CD4-positive, alpha-beta T cell treated with Interferon alpha-2 for 1 hour (primary cell): Measurements from ENCODE around the gene OR2Z1.

Experiments used
- DNase-seq, 2 donors: peaks; one replicate each; pipeline ENCODE4 v3.0.0-alpha.2; 2020 to 2022

OR2Z1 gene, protein sequence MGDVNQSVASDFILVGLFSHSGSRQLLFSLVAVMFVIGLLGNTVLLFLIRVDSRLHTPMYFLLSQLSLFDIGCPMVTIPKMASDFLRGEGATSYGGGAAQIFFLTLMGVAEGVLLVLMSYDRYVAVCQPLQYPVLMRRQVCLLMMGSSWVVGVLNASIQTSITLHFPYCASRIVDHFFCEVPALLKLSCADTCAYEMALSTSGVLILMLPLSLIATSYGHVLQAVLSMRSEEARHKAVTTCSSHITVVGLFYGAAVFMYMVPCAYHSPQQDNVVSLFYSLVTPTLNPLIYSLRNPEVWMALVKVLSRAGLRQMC

DNA sequence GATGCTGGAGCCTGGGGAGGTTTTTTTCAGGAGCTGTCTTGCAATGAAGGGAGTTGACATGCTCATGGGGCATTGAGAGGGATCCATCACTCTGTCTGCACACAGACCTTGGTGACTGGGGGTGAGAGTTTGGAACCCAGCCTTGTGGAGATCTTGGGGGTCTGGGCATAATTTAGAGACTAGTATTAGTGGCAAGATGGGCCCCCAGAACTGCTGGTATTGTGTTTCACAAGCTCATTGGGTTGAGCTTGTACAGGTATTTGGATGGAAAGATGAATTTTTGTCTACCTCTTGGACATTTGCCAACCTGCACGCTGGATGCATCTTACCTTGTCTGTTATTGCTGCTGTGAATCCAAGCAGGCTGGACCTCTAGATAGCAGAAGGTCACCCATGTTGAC lies at the start of gene OR2Z1:
TSS of gene OR2Z1 (plus strand) at position 301 of the 400 bp plus-strand sequence. CDS start 9,395 bp downstream, outside the sequence.
- DNase-seq: no peak

DNA sequence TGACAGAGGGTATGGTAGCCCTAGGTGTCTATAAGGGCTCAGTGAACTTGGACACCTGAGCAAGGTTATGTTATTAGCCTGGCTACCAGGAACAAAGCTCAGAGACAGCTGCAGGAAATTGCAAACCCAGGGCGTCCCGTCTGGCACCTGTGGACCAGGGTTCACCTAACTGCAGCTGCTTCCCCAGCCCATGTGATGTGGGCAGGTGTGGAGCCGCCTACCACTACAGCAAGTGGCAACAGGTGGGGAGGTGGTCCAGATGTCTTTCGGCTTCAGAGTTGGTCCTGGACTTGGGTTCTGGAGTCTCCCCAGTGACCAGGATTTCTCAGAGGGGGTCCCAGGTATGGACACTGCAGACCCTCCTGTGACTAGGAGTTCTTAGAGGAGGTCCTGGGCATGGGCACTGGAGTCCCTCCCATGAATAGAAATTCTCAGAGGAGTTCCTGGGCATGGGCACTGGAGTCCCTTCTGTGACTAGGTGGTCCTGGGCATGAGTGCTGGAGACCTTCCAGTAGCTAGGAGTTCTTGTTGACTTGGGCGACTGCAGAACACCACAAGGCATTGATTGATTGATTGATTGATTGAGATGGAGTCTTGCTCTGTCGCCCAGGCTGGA lies 48.0 kb upstream of the OR2Z1 start:
- DNase-seq: no peak

DNA sequence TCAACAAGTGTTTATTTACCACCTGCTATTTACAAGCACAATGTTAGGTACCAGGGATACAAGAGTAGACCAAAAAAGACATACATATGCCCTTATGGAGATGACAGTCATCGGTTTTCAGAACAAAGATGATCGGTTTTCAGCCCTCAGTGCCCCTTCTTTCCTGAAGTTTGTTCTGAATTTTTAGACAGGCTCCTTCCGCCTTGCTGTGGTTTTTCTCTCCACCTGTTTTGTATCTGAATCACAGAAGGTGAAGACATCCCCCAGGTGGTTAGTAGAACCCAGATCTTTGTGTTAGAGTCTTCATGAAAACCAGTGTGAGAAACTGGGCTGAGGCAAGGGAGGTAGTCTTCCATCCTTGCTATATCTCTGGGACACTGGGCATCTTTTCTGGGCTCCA lies 46.4 kb upstream of the OR2Z1 start:
- no peak for DNase-seq

DNA sequence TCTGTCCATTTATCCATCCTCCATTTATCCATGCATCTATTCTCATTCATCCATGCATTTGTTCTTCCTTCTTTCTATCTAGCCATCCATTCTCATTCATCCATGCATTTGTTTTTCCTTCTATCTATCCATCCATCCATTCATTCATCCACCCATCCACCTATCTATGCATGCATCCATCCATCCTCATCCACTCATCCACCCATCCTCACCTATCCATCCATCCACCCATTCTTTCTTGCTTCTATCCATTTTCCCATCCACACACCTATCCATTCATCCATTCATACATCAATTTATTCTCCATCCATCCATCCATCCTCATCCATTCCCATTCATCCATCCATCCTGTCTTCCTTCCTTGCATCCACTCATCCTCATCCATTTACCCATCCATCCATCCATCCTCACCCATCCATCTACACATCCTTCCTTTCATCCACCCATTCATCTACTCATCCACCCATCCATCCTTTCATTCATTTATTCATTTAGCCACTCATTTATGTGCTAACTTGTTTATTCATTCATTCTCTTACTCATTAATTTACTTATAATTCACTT lies 43.1 kb upstream of the OR2Z1 start:
- DNase-seq: no peak

DNA sequence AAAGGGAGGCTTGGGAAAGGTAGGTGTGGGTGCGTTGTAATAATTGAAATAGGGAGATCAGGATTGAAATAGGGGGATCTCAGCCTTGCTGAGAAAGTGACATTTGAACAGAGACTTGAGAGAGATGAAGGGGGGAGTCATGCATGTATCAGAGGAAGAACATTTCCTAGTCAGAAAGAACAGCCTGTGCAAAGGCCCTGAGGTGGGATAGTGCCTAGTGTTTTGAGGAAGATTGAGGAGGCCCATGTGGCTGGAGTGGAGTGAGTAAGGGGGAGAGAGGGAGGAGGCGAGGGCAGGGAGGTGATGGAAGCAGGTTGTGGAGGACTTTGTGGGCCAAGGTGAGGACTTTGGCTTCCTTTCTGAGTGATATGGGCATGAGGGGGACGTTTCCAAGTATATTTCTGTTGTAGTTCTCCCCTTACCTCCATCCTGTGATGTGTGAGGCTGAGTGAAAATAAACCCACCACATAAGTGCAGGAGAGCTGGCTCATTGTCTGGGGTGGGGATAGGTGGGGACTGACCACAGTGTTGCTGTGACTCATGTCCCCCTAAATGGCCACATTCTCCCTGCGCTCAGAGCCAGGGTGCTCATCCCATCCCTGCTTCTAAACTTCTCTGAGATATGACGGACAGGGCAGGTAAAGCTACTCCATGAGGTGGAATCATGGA lies 40.6 kb upstream of the OR2Z1 start:
- DNase-seq: no peak

DNA sequence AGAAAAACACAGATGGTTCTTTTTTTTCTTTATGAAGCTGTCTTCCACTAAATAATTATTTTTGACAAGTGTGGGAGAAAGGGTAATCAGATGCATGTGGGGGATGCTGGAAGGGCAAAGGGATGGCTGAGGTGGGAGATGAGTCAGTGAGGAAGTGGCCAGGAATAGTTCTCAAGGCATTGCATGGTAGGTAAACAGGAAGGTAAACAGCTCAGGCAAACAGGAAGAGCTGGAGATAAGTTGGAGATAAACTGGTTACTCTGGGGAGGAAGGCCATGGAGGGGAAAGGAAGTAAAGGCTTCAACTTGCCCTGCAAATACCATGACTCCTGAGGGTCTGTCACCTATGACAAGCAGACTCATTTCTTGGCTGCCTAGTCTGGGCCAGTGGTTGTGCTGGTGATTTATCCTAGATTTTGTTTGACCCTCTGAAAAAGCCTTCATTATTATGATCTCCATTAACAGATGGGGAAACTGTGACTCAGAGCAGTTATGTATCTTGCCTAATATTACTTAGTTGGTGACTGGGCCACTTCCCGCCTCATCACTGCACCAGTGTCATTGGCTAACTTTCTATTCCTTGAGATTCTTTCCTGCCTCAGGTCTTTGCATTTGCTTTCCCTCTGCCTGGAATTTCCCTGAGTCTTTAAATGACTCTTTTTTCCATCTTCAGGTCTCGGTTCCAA lies 39.9 kb upstream of the OR2Z1 start:
- DNase-seq: no peak

DNA sequence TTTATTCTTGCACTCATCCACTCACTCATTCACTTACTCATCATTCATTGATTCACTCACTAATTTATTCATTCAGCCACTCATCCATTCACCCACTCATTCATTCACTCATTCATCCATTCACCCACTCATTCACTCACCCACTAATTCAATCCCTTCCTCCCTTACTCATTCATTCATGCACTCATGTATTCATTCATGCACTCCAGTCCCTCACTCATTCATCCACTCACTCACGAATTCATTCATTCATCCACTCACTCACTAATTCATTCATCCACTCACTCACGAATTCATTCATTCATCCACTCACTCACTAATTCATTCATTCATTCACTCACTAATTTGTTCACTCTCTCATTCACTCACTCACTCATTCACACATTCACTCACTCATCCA lies 39.0 kb upstream of the OR2Z1 start:
- DNase-seq: no peak

DNA sequence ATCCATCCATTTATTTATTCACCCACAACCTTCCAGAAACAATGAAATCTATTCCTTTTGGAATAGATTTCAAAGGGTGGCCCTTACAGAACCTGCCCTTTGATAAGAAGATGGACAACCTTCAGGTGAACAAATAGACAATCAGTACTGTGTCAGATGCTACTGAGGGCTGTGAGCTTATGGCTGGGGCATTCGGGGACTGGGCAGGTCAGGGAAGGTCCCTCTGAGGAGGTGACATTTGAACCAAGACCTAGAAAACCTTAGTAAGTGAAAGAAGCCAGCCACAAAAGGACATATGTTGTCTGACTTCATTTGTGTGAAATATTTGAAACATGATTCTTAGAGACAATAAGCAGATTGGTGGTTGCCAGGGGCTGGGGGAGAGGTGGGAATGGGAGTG lies 38.5 kb upstream of the OR2Z1 start:
- DNase-seq: no peak

DNA sequence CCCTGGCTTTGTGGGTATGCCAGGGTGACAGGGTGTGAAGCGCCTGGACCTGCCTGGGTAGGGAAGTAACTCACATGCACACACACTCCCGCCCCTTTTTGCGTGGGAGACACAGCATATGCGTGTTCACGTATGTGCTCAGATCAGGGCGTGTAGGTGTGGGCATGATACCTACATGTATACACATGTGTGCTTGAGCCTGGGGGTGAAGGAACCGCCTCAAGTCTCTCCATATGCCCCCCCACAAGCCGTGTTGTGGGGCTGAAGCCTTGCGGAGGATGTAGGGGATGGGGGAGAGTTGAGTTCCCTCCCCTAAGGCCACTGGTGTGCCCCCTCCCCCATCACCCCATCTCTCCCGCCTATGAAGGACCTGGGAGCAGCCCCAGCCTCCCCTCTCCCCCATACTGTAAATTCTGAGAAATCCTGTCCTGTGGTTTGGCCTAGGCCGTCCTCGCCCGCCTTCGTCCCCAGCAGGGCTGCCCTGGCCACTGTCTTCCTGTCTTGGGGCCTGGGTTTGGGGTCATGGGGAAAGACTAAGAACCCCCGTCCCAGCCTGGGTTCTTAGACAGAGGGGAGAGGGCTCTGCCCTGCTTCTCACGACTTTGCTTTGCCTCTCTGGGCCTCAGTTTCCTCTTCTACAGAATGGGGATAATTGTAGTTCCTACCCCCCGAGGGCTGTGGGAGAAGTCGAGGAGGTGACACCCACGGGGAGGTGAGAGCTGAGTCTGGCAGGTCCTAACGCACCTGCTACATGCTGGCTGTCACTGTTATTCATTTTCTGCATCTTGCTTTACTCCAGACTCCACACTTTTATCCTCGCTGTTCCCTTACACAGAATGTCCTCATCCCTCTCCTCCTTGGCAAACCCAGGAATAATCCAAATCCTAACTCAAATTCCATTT lies 37.2 kb upstream of the OR2Z1 start:
- DNase-seq: no peak

DNA sequence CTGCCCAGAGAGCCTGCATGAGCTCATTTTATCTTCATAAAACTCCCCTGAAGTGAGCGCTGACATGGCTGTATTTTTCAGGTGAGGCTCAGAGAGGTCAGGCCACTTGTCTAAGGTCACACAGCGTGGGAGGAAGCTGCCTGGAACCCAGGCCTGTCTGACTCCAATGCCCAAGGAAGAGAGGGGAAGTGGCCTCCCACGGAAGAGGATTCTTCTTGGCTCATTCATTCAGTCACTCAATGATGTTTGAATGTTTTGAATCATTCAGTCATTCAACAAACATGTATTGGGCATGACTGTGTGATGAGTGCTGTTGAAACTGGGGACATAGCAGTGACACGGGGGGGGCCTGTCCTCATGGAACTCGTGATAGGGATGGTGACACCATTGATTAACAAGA lies 34.9 kb upstream of the OR2Z1 start:
- no peak for DNase-seq

DNA sequence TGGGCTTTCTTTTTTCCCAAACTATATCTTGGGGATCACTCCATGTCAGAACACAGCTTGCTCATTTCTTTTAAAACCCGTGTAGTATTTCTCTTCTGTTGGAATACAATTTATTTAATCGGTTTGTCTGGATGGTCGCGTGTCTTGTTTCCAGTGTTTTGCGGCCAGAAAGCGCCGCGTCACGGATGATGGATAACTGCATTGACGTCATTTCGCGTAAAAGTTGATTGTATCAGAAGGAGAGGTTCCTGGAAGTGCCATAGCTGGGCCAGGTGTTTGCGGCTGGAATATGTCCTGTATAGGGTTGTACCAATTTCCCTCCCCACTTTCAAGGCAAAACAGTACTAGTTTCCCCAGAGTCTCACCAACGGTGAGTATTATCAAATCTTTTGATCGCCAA lies 32.5 kb upstream of the OR2Z1 start:
- DNase-seq: no peak

DNA sequence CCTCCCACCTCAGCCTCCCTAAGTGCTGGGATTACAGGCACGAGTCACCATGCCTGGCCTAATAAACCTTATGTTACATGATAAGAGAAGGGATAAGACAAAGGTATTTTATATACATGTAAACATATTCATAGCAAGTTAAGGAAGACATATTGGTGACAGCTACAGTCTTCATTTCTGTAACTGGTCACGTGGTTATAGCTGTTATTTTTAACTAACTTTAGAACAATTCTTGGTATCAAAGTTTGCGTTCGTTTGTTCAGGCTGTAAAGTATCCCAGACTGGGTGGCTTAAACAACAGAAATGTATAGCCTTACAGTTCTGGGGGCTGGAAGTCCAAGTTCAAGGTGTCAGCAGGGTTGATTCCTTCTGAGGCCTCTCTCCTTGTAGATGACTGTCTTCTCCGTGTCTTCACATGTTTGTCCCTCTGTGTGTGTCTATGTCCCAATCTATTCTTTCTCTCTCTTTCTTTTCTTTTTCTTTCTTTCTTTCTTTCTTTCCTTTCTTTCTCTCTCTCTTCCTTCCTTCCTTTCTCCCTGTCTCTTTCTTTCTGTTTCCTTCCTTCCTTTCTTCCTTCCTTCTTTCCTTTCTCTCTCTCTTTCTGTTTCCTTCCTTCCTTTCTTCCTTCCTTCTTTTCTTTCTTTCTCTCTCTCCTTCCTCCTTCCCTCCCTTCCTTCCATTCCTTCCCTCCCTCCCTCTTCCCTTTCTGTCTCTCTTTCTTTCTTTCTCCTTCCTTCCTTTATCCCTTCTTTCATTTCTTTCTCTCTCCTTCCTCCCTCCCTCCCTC lies 30.5 kb upstream of the OR2Z1 start:
- DNase-seq: no peak

DNA sequence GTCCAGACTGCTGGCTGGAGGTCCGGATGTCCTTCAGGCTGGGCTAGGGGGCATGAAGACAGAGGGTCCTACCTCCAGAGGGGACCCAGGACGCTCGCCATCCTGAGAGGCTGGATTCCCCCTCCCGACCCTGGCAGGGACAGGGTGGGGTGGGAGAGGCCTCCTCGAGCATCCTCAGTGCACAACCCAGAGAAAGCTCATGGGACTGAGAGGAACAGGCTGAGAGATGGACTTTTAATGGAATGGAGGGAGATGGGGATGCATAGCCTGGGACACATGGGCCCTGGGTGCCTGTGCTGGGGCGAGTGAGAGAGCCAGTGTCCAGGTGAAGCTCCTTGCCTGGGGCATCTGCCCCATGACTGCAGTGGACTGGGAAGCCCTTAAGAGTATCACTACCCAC lies 25.9 kb upstream of the OR2Z1 start:
- no peak for DNase-seq

DNA sequence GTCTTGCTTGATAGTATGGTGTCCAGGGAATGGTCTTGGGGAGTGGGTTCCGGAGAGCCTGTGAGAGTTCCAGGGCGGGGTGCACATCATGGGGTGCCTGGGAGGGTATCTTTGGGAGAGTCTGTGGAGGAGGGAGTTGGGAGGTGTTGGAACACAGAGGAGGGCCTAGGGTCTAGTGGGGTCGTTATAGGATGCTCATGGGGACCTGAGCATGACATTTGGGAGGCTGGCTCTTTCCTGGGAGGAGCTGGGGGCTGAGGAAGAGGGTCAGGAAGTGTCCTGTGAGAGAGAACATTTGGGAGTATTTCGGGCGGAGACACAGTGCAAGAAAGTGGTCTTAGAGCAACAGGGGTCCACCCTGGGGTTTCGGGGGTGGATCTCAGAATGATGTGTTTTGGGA lies 25.5 kb upstream of the OR2Z1 start:
- DNase-seq: no peak

DNA sequence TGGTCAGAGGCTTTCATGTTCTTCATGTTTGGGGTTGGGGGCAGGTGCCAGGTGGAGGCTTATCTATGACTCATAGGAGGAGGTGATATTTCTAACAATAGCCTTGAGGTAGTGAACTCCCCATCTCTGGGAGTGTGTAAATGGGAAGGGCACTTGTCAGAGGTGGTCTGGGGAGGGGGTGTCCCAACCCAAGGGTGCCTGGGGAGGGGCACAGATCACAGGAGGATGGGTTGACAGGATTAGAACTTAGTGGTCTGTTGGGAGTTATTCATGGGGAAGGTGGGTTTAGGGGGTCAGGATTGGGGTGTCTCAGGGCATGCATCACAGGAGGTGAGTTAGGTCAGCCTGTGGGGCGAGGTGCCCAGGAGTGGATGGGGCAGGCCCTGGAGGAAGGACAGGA lies 24.4 kb upstream of the OR2Z1 start:
- no peak for DNase-seq

DNA sequence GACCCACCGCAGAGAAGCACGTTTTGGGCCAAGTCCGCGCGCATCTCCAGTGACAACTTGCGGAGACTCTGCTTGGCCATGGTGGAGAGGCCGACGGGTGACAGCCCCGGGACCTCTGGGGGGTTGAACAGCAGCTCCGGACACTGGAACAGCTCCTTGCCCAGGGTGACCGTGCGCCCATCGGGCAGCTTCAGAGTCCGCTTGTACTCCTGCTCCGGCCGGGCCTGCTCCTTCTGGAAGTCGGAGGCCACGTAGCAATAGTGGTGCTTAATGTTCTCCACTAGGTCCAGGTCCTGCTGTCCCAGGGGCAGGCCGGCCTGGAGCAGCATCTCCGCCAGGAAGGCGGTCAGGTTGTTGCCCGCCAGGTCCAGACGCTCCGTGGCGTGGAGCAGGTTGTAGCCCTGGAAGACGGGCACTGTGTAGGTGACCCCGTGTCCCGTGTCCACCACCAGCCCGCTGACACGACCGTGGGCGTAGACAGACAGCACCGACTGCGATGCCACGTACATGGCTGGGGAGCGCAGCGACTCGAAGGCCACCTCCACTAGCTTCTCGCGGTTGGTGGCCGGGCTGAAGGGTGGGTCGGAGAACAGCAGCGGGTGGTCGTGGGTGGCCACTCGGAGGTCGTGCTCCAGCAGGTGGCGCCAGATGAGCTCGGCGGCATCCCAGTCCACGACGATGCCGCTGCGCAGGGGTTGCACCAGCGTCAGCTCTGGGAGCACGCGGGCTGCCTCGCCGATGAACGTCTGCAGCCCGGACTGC lies 23.6 kb upstream of the OR2Z1 start:
- DNase-seq: no peak

DNA sequence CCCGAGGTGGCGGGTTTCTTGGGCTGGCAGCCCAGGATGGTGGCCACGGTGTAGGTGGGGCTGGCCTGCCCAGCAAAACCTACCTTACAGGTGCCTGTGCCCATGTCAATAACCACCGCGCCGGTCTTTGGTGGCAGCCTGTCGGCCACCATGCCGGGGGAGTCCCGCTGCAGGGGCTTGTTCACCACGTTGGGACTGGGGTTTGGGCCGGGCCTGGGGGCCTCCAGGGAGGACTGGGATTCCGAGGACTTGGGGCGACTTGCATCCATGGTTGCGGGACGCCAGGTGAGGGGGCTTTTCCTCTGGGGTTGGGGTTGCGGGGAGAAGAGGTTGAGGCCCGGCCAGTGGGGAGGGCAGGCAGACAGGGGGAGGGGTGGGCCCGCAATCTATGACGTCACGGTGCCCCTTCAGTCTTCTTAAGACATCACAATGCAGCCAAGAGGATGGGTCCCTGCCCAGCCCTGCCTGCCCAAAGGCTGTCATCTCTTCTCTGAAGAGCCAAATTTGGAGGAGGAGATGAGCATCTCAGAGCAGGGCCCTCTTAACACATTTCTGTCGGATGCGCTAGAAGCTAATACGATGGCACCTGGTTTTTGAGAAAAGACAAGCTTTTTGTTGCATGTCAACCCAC lies 22.9 kb upstream of the OR2Z1 start, which contains the start of gene ACTL9:
TSS of gene ACTL9 (minus strand) at position 363 of the 631 bp plus-strand sequence. CDS start at position 269, 94 bp downstream.
- no peak for DNase-seq

DNA sequence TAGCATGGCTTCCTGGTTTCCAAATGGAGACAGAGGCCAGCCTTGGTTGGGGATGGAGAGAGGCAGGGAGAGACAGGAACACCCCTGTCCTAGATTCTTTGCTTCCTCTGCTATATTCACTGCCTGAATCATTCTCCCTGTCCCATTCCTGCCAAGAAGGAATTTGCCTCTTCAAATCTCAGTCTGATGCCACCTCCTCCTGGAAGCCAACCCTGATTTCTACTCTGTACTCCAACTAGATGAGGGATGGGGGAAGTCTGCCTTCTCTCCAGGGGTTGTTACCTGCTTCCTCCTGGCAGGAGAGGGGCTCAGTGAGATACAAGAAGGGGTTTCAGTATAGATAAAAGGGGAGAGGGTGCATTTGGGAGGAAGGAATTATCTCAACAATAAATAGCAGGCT lies 21.5 kb upstream of the OR2Z1 start:
- DNase-seq: no peak

DNA sequence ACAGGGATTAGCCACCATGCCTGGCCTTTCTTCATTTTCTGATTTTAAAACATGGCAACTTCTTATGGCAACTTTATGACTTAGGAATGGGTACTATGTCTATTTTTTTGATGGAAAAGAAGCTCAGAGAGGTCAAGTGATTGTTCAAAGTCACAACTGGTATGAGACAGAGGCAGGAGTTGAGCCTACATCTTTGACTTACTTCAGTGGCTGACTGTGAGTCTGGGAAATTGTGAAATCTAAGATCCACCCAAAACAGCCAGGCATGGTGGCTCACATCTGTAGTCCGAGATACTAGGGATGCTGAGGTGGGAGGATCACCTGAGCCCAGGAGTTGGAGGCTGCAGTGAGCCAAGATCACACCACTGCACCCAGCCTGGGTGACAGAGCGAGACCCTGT lies 20.5 kb upstream of the OR2Z1 start:
- no peak for DNase-seq

DNA sequence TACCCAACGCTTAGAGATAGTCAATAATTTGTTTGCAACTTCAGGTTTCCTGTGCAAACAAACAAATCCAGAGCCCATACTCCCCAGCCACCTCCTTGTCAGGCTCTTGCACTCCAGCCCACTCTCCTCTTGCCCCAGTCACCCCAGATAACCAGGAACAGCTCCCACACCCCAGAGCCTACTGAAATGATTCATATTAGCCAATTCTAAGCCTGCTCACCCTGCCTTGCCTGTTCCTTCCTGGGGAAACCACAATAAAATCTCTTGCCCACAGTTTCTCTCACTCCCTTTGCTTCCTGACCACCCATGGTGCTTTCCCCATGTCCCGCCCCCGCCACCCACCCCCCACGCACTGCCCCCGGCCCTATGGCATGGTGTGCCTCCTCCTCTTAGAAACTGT lies 19.1 kb upstream of the OR2Z1 start:
- peak in 1 of 2 donors; percentile 44 for DNase-seq
